Caco-2 (cell line): ENCODE results near the gene AOX1. TPM values are rescaled to one million over a fixed set of nuclear protein-coding genes. Genes with fewer than 3 reads are reported as not detected.

Experiments used
- BruUV-seq: library from RNA; stranded (reverse); fragments of 400-500 nt; replicated peaks from 2 replicates; lab custom pipeline; 2021; lab: Mats Ljungman, UMichigan
- CTCF ChIA-PET: fragments of 300-600 bp; sonication (Branson Sonifier 250); formaldehyde crosslinking; loops from one replicate; lab custom pipeline; 2022; ENCODE audit warnings: antibody characterized with exemption; lab: Charles Lee
- POLR2A ChIA-PET: fragments of 300-600 bp; sonication (Branson Sonifier 250); formaldehyde crosslinking; loops from one replicate; lab custom pipeline; 2022; ENCODE audit warnings: antibody characterized with exemption; lab: Charles Lee
- DNase-seq, 2 experiments: peaks; one replicate each; pipeline versions ENCODE4 v3.0.0 to v3.0.0-alpha.2; 2020 to 2022
- H3K27me3 ChIP-seq: replicated peaks from 2 replicates; pipeline ENCODE4 v1.6.0; 2011; ENCODE audit warnings: low read length; ENCODE audit not compliant: control insufficient read depth, insufficient read depth
- H3K36me3 ChIP-seq: 2 replicates; pipeline ENCODE4 v1.5.1; 2011; ENCODE audit warnings: low read length; ENCODE audit not compliant: control insufficient read depth, insufficient read depth
- H3K4me1 ChIP-seq: fragments of 250-450 bp; sonication (Bioruptor Pico); 2 replicates; pipeline ENCODE4 v1.5.1; 2020; ENCODE audit warnings: mild to moderate bottlenecking
- H3K4me3 ChIP-seq: 2 replicates; pipeline ENCODE4 v1.5.1; 2011; ENCODE audit warnings: low read depth, mild to moderate bottlenecking, control low read depth, low read length
- H3K9me3 ChIP-seq: fragments of 250-450 bp; sonication (Bioruptor Pico); 2 replicates; pipeline ENCODE4 v1.5.1; 2020; ENCODE audit warnings: mild to moderate bottlenecking, moderate library complexity
- H3K27ac Mint-ChIP-seq: one replicate; pipeline ENCODE4 v1.8.0; 2022; ENCODE audit warnings: mixed read lengths; ENCODE audit not compliant: unreplicated experiment
- H3K27me3 Mint-ChIP-seq: one replicate; pipeline ENCODE4 v1.8.0; 2022; ENCODE audit warnings: mixed read lengths; ENCODE audit not compliant: insufficient read depth, unreplicated experiment
- H3K36me3 Mint-ChIP-seq: one replicate; pipeline ENCODE4 v1.8.0; 2022; ENCODE audit warnings: mild to moderate bottlenecking, mixed read lengths; ENCODE audit not compliant: insufficient read depth, unreplicated experiment
- H3K4me1 Mint-ChIP-seq: one replicate; pipeline ENCODE4 v1.8.0; 2022; ENCODE audit warnings: low read depth, mixed read lengths; ENCODE audit not compliant: unreplicated experiment
- H3K4me3 Mint-ChIP-seq: one replicate; pipeline ENCODE4 v1.8.0; 2022; ENCODE audit warnings: mild to moderate bottlenecking, moderate library complexity, mixed read lengths; ENCODE audit not compliant: unreplicated experiment
- H3K9me3 Mint-ChIP-seq: one replicate; pipeline ENCODE4 v1.8.0; 2022; ENCODE audit warnings: mixed read lengths; ENCODE audit not compliant: unreplicated experiment
- CTCF ChIP-seq, 2 experiments: fragments of 200-600 bp in 1 of 2; IDR thresholded peaks; 1 replicate in 1 of 2; 2 replicates in 1 of 2; pipeline versions ENCODE4 v1.5.1 to v1.8.0; 2011 to 2022; ENCODE audit warnings: antibody characterized with exemption in 1 of 2, control low read depth in 1 of 2, inconsistent platforms in 1 of 2, low read depth in 1 of 2, low read length in 1 of 2, mild to moderate bottlenecking in 1 of 2, moderate library complexity in 1 of 2; ENCODE audit not compliant: insufficient read depth in 1 of 2, severe bottlenecking in 1 of 2, unreplicated experiment in 1 of 2
- intact Hi-C: fragments of 100-400 bp; cut with micrococcal nuclease; formaldehyde crosslinking; loops from one replicate; pipeline ENCODE4 v1.10.0; 2022; ENCODE audit not compliant: unreplicated experiment
- total RNA-seq: library from RNA; stranded (reverse); gene quantifications from 2 replicates; pipeline ENCODE4 v1.2.3, GENCODE V29; 2022

Gene AOX1
- total RNA-seq, 1 experiment from 2014 or later = 0.79 TPM

GRCh38 chr2:200616656-200617055 is 30.8 kb downstream of the AOX1 start:
- H3K36me3 Mint-ChIP-seq = no peaks in the 10 kb centered on the region
- ChIA-PET CTCF (no interaction called here), POLR2A (no interaction called here)
- no peak overlapping the region for H3K27ac Mint-ChIP-seq
- Histone ChIP-seq H3K36me3 (no peaks in the 10 kb centered on the region), H3K9me3 (no peaks in the 10 kb centered on the region), H3K27me3 (no peaks in the 10 kb centered on the region), H3K4me1 (no peaks in the 10 kb centered on the region), H3K4me3 (no peak overlapping the region)
- intact Hi-C loops = no loop called here
- BruUV-seq = no TSS peak
- H3K4me3 Mint-ChIP-seq = no peak overlapping the region
- no peaks in the 10 kb centered on the region for H3K9me3 Mint-ChIP-seq
- peaks cover 7% of the 10 kb centered on the region for H3K4me1 Mint-ChIP-seq
- no peak for TF ChIP-seq CTCF (IDR thresholded peaks at IDR 0.05; ENCODE audit: insufficient read depth in 1 of 2, low read depth in 1 of 2, low read length in 1 of 2, severe bottlenecking in 1 of 2, unreplicated experiment in 1 of 2)
- no peaks in the 10 kb centered on the region for H3K27me3 Mint-ChIP-seq
- DNase-seq = no peak

- ChIA-PET POLR2A (no interaction called here), CTCF (no interaction called here)
- TF ChIP-seq CTCF (IDR thresholded peaks at IDR 0.05; ENCODE audit: insufficient read depth in 1 of 2, low read depth in 1 of 2, low read length in 1 of 2, severe bottlenecking in 1 of 2, unreplicated experiment in 1 of 2) = no peak
- intact Hi-C loops = loop anchor here (1.0 to 2.0 kb wide), 3 partner anchors 39 to 86 kb away; no protein-coding TSS in a partner anchor
- no peaks in the 10 kb centered on the region for H3K4me1 ChIP-seq
- H3K36me3 Mint-ChIP-seq = no peaks in the 10 kb centered on the region
- no peaks in the 10 kb centered on the region for H3K36me3 ChIP-seq
- H3K9me3 Mint-ChIP-seq = no peaks in the 10 kb centered on the region
- peaks cover 7% of the 10 kb centered on the region for H3K4me1 Mint-ChIP-seq
- H3K27me3 ChIP-seq = no peaks in the 10 kb centered on the region
- no TSS peak for BruUV-seq
- no peak overlapping the region for H3K27ac Mint-ChIP-seq
- H3K4me3 ChIP-seq = no peak overlapping the region
- H3K4me3 Mint-ChIP-seq = no peak overlapping the region
- H3K9me3 ChIP-seq = no peaks in the 10 kb centered on the region
- DNase-seq = no peak
- H3K27me3 Mint-ChIP-seq = no peaks in the 10 kb centered on the region
These were observed 31.6 kb downstream of the AOX1 start for GRCh38 chr2:200617156-200618053.

GRCh38 chr2:200618054-200618419 is 32.2 kb downstream of the AOX1 start:
- Histone ChIP-seq H3K36me3 (no peaks in the 10 kb centered on the region), H3K9me3 (no peaks in the 10 kb centered on the region), H3K4me1 (no peaks in the 10 kb centered on the region), H3K4me3 (no peak overlapping the region), H3K27me3 (no peaks in the 10 kb centered on the region)
- CTCF ChIA-PET = interaction anchor here (0.9 to 1.2 kb wide), 4 partner anchors 39 to 95 kb away, joined by 3 to 8 read pairs (median 5); no protein-coding TSS in a partner anchor
- Mint-ChIP-seq H3K4me3 (no peak overlapping the region), H3K9me3 (no peaks in the 10 kb centered on the region), H3K27ac (no peak overlapping the region), H3K36me3 (no peaks in the 10 kb centered on the region), H3K27me3 (no peaks in the 10 kb centered on the region), H3K4me1 (peaks cover 7% of the 10 kb centered on the region)
- intact Hi-C loops = loop anchor here (1.0 to 2.0 kb wide), 3 partner anchors 39 to 85 kb away; no protein-coding TSS in a partner anchor
- BruUV-seq = no TSS peak
- TF ChIP-seq CTCF (IDR thresholded peaks at IDR 0.05; ENCODE audit: insufficient read depth in 1 of 2, low read depth in 1 of 2, low read length in 1 of 2, severe bottlenecking in 1 of 2, unreplicated experiment in 1 of 2) = no peak
- POLR2A ChIA-PET = no interaction called here
- DNase-seq = no peak
